DOHH2 (cell line): ENCODE results near the gene RAP2A.

Experiments used
- H3F3A ChIP-seq: fragments of 200-600 bp; sonication (generic), shearing (Covaris generic); 2 replicates; pipeline ENCODE4 v1.6.0; 2016; ENCODE audit warnings: antibody characterized with exemption, mild to moderate bottlenecking; ENCODE audit not compliant: control insufficient read depth, insufficient read depth
- H3K27ac ChIP-seq: fragments of 200-600 bp; sonication (generic); 2 replicates; pipeline ENCODE4 v1.5.1; 2014; ENCODE audit warnings: low read depth, mild to moderate bottlenecking, low read length, moderate library complexity
- H3K27me3 ChIP-seq: fragments of 200-600 bp; sonication (generic); 2 replicates; pipeline ENCODE4 v1.6.1; 2014; ENCODE audit warnings: mild to moderate bottlenecking, low read length, mixed read lengths; ENCODE audit not compliant: control insufficient read depth
- H3K36me3 ChIP-seq: fragments of 200-600 bp; sonication (generic); 2 replicates; pipeline ENCODE4 v1.6.1; 2014; ENCODE audit warnings: mild to moderate bottlenecking, low read length, moderate library complexity, mixed read lengths; ENCODE audit not compliant: control insufficient read depth
- H3K4me1 ChIP-seq: fragments of 200-600 bp; sonication (generic); 2 replicates; pipeline ENCODE4 v1.6.1; 2014; ENCODE audit warnings: mild to moderate bottlenecking, low read length, mixed read lengths; ENCODE audit not compliant: control insufficient read depth
- H3K4me2 ChIP-seq: fragments of 200-600 bp; sonication (generic); 2 replicates; pipeline ENCODE4 v1.6.0; 2014; ENCODE audit warnings: mild to moderate bottlenecking, low read length, moderate library complexity
- H3K4me3 ChIP-seq: fragments of 200-600 bp; sonication (generic); 2 replicates; pipeline ENCODE4 v1.5.1; 2014; ENCODE audit warnings: mild to moderate bottlenecking, low read length, mixed read lengths
- H3K79me2 ChIP-seq: fragments of 200-600 bp; sonication (generic); 2 replicates; pipeline ENCODE4 v1.6.1; 2014; ENCODE audit warnings: mild to moderate bottlenecking, low read length, mixed read lengths; ENCODE audit not compliant: control insufficient read depth
- H3K9me2 ChIP-seq: fragments of 200-600 bp; sonication (generic); replicated peaks from 2 replicates; pipeline ENCODE4 v1.6.1; 2014; ENCODE audit warnings: mild to moderate bottlenecking, low read length, mixed read lengths; ENCODE audit not compliant: control insufficient read depth
- H3K9me3 ChIP-seq: fragments of 200-600 bp; sonication (generic); 2 replicates; pipeline ENCODE4 v1.6.1; 2014; ENCODE audit warnings: antibody characterized with exemption, low read length, mixed read lengths; ENCODE audit not compliant: control insufficient read depth, insufficient read depth
- H4K20me1 ChIP-seq: fragments of 200-600 bp; sonication (generic); 2 replicates; pipeline ENCODE4 v1.6.0; 2014; ENCODE audit warnings: low read depth, mild to moderate bottlenecking, antibody characterized with exemption, low read length, moderate library complexity; ENCODE audit not compliant: control insufficient read depth, insufficient read depth
- EZH2phosphoT487 ChIP-seq: fragments of 200-600 bp; sonication (generic); IDR thresholded peaks from 2 replicates; pipeline ENCODE4 v1.6.1; 2017; ENCODE audit warnings: borderline replicate concordance, mild to moderate bottlenecking, antibody characterized with exemption, low read length, moderate library complexity, mixed read lengths
- TF ChIP-seq, protein P1 (sequence below): fragments of 200-600 bp; sonication (generic); IDR thresholded peaks from one replicate; pipeline ENCODE4 v1.5.1; 2014; ENCODE audit warnings: antibody characterized with exemption, mild to moderate bottlenecking, low read depth, low read length; ENCODE audit not compliant: poor library complexity, severe bottlenecking

The RAP2A gene

GRCh38 chr13:97496511-97496910 is 62.5 kb downstream of the RAP2A start:
- TF ChIP-seq, protein P1, sequence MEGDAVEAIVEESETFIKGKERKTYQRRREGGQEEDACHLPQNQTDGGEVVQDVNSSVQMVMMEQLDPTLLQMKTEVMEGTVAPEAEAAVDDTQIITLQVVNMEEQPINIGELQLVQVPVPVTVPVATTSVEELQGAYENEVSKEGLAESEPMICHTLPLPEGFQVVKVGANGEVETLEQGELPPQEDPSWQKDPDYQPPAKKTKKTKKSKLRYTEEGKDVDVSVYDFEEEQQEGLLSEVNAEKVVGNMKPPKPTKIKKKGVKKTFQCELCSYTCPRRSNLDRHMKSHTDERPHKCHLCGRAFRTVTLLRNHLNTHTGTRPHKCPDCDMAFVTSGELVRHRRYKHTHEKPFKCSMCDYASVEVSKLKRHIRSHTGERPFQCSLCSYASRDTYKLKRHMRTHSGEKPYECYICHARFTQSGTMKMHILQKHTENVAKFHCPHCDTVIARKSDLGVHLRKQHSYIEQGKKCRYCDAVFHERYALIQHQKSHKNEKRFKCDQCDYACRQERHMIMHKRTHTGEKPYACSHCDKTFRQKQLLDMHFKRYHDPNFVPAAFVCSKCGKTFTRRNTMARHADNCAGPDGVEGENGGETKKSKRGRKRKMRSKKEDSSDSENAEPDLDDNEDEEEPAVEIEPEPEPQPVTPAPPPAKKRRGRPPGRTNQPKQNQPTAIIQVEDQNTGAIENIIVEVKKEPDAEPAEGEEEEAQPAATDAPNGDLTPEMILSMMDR = no peak
- TF ChIP-seq EZH2phosphoT487 = no peak

DNA sequence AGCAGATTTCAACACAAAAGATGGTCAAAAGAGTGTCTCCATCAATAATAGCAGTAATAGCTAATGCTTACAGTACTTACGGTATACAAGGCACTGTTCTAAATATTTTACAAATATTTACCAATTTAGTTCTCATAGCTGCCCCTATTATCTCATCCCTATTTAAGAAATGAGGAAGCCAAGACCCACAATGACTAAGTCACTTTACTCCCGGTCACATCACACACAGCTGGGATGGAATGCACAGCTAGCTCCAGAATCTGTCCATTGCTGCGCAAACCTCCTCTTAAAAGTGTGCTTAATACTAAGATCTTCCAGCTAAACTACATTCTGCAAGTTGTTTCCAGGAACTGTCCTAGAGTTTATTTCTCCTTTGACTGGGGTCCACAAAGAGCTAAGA is 63.4 kb downstream of the RAP2A start:
- no peaks in the 10 kb centered on the region for H3K9me3 ChIP-seq
- H3K4me2 ChIP-seq = no peak overlapping the region
- no peaks in the 10 kb centered on the region for H3K27me3 ChIP-seq
- no peaks in the 10 kb centered on the region for H3K9me2 ChIP-seq
- H3F3A ChIP-seq = no peaks in the 10 kb centered on the region
- no peak overlapping the region for H3K27ac ChIP-seq
- no peaks in the 10 kb centered on the region for H3K79me2 ChIP-seq
- no peak for TF ChIP-seq EZH2phosphoT487
- TF ChIP-seq, protein P1 = no peak
- H4K20me1 ChIP-seq = no peaks in the 10 kb centered on the region
- no peaks in the 10 kb centered on the region for H3K4me1 ChIP-seq
- H3K36me3 ChIP-seq = no peaks in the 10 kb centered on the region
- no peak overlapping the region for H3K4me3 ChIP-seq

More at GRCh38 chr13:97496511-97496910, 62.5 kb downstream of the RAP2A start:
- H3K36me3 ChIP-seq = no peaks in the 10 kb centered on the region
- no peak overlapping the region for H3K4me2 ChIP-seq
- no peak overlapping the region for H3K27ac ChIP-seq
- H3K4me1 ChIP-seq = no peaks in the 10 kb centered on the region
- H3K79me2 ChIP-seq = no peaks in the 10 kb centered on the region
- H3K9me2 ChIP-seq = no peaks in the 10 kb centered on the region
- H3K27me3 ChIP-seq = no peaks in the 10 kb centered on the region
- no peak overlapping the region for H3K4me3 ChIP-seq
- H3K9me3 ChIP-seq = no peaks in the 10 kb centered on the region
- no peaks in the 10 kb centered on the region for H3F3A ChIP-seq
- no peaks in the 10 kb centered on the region for H4K20me1 ChIP-seq

GRCh38 chr13:97498419-97498818 is 64.5 kb downstream of the RAP2A start:
- Histone ChIP-seq H3K27ac (no peak overlapping the region), H3F3A (no peaks in the 10 kb centered on the region), H3K79me2 (no peaks in the 10 kb centered on the region), H3K9me2 (no peaks in the 10 kb centered on the region), H3K4me3 (no peak overlapping the region), H3K36me3 (no peaks in the 10 kb centered on the region), H3K9me3 (no peaks in the 10 kb centered on the region), H4K20me1 (no peaks in the 10 kb centered on the region), H3K4me1 (no peaks in the 10 kb centered on the region), H3K4me2 (no peak overlapping the region), H3K27me3 (no peaks in the 10 kb centered on the region)
- no peak for TF ChIP-seq EZH2phosphoT487
- TF ChIP-seq, protein P1 = no peak

GRCh38 chr13:97499181-97499580 is 65.2 kb downstream of the RAP2A start:
- Histone ChIP-seq H3K79me2 (no peaks in the 10 kb centered on the region), H3K36me3 (no peaks in the 10 kb centered on the region), H3K9me2 (no peaks in the 10 kb centered on the region), H3K4me1 (no peaks in the 10 kb centered on the region), H4K20me1 (no peaks in the 10 kb centered on the region), H3F3A (no peaks in the 10 kb centered on the region), H3K27me3 (no peaks in the 10 kb centered on the region), H3K4me2 (no peak overlapping the region), H3K9me3 (no peaks in the 10 kb centered on the region), H3K27ac (no peak overlapping the region), H3K4me3 (no peak overlapping the region)
- TF ChIP-seq, protein P1 = no peak
- TF ChIP-seq EZH2phosphoT487 = no peak
